Activated effector memory CD4-positive, alpha-beta T cell treated with Interleukin-2 at 50 U/mL for 16 hours (primary cell): ENCODE results near the gene XPR1.

Experiments used
- DNase-seq: peaks from one replicate; pipeline ENCODE4 v3.0.0-alpha.2; 2020

XPR1 gene

DNA sequence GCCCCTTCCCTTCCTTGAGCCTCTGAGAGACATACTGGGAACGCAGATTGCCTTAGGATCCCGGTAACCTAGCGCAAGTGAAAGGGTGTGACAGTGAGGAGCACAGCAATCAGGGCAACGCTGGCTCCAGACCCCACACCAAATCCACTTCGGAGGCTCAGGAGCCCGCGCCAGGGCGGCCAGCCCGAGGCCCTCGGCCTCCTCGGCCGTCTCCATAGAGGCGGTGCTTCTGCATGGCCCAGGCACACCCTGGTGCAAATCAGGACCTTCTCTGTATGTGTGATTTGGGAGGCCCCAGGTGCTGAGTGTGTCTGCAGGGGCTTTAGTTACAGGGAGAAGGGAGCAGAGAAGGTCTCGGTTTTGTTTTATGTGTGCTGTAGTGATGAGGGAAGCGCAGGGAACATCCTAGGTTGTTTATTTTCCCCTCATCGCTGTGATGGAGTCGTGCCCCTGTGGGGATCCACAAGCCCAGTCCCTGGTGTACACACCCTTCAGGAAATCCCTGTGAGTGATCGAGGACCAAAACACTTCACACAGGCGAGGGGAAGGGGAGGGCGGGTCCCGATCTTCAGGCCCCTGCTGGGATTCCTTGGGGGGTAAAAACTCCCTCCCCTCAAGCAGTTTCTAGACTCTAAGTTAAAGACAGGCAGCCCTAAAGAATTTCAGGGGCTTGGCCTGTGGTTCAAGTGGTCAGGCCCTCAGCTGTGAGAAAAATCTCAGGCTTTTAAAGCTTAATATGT is 290.2 kb downstream of the XPR1 start:
- no peak for DNase-seq

DNA sequence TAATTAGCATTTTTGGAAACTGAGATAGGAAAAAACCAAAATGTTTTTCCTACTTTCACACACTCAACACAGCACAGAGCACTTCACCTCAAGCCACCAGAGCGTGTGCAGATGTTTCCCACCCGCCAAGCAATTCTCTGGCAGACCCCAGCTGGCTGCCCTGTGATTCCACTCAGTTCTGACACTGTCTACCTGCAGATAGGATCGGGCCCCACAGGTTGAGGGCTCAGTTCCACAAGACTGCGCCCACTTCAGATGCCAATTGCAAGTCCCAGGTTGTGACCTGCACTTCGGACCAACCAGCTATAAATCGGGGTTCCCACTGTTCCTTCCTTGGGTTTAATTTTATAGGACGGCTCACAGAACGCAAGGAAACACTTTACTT is 290.8 kb downstream of the XPR1 start:
- DNase-seq, result no peak

- DNase-seq, result no peak
Measured at GRCh38 chr1:180923021-180923841, 291.4 kb downstream of the XPR1 start.

DNA sequence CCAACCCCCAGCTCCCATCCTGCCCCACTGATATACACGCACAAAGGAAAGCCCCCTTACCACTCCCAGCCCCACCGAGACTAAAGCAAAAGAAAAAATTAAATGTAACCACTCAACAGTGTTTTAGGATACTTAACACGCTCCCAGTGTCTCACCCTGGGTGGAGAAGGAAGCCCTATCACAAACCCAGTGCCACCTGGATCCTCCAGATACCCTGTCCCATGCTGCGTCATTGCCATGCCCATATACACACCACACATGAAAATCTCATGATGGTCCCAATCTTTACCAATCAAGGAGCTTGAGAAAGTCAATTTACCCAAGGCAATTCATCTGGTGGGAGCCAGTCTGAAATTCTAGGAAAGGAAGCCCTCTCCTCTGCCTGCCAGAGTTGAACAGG is 292.1 kb downstream of the XPR1 start:
- no peak for DNase-seq

- DNase-seq, result no peak
Measured at GRCh38 chr1:180924939-180925338, 293.1 kb downstream of the XPR1 start.

DNA sequence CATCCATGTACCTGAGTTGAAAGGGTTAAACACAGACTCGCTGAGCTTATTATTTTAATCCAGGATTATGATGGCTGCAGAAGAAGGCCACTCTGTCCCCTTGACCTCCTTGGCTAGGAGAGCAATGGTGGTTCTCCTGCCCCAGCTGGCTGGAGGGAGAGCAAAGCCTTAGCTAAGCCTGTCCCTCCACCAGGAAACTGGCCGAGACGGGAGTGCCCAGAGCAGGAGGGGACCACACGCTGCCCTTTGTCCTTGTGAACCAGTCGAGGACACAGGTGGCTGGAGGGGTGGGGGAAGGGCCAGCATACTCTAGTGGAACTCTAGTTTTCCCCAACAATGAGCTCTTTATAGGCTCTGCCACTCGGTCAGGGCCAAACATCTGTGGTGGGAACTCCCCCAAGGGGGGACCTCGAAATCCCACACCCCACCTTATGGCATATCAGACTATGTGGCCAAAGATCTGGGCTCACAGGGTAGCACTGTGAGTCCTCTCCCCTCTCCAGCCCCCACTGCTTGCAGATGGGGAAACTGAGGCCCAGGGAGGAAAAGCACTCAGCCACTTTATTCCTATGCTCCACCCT is 293.7 kb downstream of the XPR1 start:
- DNase-seq, result no peak

- no peak for DNase-seq
Measured at GRCh38 chr1:180926164-180926981, 294.6 kb downstream of the XPR1 start.

GRCh38 chr1:180927348-180927747 is 295.5 kb downstream of the XPR1 start:
- no peak for DNase-seq

DNA sequence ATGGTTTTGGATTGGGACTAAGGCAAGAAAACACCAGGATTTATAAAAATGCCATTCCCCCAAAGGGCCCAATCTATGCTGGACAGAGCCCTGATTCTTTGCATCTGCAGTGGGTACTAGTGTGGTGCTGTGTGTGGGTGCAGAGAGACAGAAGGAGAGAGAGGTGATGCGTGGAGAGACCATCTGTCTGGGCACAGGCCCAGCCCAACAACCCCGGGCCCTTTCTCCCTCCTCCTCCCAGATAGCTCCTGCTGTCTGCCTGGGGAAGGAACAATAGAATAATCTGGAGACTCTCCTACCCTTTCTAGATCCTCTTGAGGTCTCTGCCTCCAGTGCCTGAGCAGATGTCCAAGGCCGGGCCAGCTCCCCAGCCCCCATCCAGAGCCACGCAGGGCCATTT is 296.0 kb downstream of the XPR1 start:
- no peak for DNase-seq

GRCh38 chr1:180928331-180929230 is 296.8 kb downstream of the XPR1 start:
- DNase-seq, result no peak

GRCh38 chr1:180929389-180929788 is 297.6 kb downstream of the XPR1 start:
- no peak for DNase-seq

DNA sequence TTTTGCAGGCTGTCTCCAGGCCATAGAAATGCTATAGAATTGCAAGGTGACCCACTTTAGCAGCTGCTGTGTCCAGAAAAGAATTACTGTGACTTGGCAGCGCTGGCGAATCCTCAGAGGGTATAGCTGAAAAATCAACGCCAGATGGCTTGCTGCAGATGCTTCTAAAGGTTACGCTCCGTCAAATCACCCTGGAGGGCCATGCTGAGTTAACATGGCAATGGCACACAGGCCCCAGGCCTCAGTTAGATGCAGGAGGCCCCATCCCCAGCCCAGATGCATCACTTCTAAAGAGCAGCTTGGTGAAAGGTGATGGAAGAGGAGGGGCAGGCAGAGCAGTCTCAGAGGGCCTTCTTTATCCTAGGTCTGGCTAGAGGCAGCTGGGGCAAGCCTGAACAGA is 298.9 kb downstream of the XPR1 start:
- DNase-seq, result no peak

GRCh38 chr1:180931529-180931928 is 299.7 kb downstream of the XPR1 start:
- DNase-seq, result no peak

DNA sequence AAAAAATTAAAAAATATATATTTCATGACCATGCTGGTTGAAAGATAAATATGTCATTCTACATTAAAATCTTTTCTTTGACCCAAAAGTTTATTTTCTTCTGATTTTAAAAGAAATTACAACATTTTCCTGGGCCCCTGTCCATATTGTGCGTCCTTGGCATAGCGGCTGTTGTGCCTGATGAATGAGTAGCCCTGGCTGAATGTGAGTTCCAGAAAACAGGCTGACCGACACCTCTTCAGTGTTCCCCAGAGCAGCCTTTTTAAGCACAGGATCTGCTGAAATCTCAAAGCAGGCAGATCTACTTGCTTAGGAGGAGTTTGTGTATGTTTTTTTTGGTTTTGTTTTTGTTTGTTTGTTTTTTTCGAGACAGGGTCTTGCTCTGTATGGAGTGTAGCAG is 300.6 kb downstream of the XPR1 start:
- no peak for DNase-seq

DNA sequence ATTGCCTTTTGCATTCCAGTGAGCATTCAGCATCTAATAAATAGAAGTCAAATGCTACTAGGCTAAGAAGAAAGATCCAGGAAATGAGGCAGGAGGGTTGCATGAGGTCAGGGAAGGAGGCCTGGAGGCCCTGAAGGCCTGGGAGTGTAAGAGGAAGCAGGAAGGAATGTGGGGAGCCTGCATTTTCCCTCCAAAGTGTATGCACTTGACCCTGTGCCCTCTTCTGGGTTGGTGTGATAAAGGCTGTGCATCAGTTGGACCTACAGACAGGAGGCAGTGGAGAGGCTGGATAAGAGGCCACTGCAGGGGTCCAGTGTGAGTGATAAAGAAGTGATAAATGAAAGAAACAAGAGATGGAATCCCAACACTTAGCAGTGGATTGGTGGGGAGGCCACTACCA is 301.3 kb downstream of the XPR1 start:
- no peak for DNase-seq

DNA sequence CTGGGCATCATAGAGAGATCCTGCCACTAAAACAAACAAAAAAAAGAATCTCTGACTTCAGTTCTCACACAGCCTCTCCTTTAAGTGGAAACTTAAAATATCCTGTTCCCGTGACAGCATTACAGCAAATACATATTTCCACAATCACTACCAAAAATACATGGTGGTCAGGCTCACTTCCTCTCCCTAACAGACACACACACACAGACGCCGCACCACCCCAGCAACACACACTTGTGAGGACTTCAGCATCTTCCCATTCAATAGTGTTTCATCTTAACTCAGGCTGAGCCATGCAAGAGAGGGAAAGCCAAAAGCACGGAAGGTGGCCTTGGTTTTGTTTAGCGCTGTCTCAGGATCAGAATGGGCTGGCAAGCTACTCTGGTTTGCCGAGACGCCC is 302.7 kb downstream of the XPR1 start:
- no peak for DNase-seq

DNA sequence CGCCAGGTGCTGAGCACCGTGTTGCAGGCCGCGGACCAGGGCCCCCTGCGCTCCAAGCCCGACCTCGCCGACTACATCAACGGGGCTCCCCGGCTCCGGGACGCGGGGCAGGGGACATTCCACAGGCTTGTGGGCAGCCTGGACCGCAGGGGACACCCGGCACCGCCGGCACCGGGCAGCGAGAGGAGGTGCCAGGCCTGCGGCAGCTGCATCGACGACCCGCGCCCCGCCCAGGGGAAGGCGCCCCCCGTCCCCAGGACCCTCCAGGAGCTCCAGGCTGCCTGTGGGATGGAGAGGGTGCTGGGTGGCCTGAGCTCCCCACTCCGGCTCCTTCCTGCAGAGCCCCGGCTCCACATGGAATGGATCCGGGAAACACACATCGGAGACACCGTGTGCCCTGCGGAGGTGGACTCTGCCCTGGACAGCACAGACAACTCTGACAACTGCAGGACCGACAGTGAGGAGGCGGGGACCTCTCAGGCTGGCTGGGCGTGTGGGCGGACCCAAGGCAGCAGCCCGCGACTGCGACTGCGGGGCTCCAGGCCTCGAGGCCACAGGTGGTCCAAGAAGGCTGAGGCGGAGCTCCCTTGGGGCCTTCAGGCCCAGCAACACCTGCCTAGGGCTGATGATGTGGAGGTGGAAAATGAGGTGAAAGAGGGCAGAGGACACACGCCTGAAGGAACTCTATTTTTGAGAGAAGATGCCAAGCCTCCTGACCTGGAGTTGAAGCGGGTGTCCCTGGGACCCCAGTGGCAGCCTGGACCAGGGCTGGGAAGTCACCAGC is 303.7 kb downstream of the XPR1 start:
- no peak for DNase-seq

DNA sequence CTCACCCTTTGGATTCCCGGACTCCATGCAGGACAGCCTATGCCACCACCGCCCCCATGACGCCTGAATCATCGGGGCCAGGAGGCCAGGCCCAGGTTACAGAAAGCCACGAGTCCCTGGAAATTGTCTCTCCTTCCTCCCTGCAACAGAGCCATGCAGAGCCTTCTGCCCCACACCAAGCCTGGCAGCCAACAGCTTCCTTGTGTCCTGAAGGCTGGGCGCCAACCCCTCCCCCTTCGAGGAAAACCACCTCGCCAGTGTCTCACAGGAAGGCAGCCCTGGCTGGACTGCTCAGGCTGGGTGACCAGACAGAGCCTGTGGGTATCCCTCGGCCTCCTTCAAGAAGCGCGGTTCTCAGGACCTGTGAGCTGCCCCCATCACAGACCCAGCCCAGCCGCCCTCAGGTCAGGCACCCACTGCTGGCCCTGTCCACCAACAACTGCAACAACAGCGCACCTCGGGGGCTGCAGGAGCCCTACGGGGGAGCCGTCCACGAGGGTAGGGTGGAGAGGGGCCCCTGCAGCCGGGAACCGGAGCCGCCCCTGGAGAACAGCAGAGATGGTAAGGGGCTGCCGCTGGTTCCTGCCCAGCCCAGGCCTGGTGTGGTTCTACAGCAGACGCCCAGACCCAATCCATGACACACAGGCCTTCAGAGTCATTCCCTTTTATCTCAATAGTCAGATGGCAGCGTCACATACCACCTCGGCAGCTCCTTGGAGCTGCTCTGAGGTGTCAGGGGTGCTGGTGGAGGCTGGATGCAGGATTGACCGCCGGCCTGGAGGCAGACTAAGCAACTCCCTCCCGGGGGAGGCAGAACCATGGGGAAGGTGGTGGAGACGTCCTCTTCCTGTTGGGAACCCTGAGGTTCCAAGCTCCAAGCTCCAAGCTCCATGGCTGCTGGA is 304.5 kb downstream of the XPR1 start:
- DNase-seq, result no peak

- DNase-seq, result no peak
Measured at GRCh38 chr1:180937012-180937372, 305.2 kb downstream of the XPR1 start.

DNA sequence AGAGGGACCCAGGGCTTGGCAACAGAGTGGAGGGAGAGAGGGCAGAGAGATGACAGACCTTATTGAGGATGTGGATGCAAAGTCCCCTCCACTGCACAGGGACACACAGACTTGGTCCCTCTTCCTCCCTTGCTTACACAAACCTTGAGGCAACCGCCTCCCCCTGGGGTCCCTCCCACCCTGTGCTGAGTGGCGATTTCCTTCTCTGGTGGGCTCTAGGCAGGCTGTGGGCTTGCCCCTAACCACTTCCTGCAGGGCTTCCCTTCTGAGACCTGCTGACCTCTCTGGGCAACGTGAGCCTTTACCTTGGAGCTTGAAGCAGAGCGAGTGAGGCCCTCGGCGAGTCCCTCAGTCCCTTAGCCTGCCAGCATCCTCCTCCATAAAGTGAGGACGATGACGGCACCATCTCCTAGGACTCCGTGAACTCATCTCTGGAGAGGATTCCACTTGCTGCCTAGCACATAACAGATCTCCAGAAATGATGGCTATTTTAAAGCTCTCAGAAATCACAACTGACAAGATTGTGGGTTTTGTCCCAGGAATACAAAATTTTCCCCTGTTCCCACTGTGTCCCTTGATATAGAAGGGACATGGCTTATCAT is 305.9 kb downstream of the XPR1 start:
- no peak for DNase-seq
